MCF 10A (cell line): Measurements from ENCODE around the gene C19orf25. TPM values are rescaled to one million over a fixed set of nuclear protein-coding genes. Genes with fewer than 3 reads are reported as not detected.

Experiments used
- BruUV-seq: library from RNA; stranded (reverse); fragments of 400-500 nt; replicated peaks from 2 replicates; lab custom pipeline; 2021; lab: Mats Ljungman, UMichigan
- CTCF ChIA-PET: fragments of 300-600 bp; sonication (Branson Sonifier 250); formaldehyde crosslinking; extraction: SDS; loops from one replicate; lab custom pipeline; 2021; ENCODE audit warnings: antibody characterized with exemption, inconsistent platforms; lab: Yijun Ruan, JAX
- POLR2A ChIA-PET: fragments of 300-600, 350-650 bp; sonication (Branson Sonifier 250); formaldehyde crosslinking; extraction: SDS; loops from one replicate; lab custom pipeline; 2020; ENCODE audit warnings: antibody characterized with exemption, inconsistent platforms; lab: Yijun Ruan, JAX
- DNase-seq: peaks from one replicate; pipeline ENCODE4 v3.0.0-alpha.2; 2018; ENCODE audit not compliant: unreplicated experiment
- H3K27ac Mint-ChIP-seq: one replicate; pipeline ENCODE4 v1.8.0; 2022; ENCODE audit warnings: mild to moderate bottlenecking, low read depth, mixed read lengths; ENCODE audit not compliant: unreplicated experiment
- H3K27me3 Mint-ChIP-seq: one replicate; pipeline ENCODE4 v1.8.0; 2022; ENCODE audit warnings: mixed read lengths; ENCODE audit not compliant: insufficient read depth, unreplicated experiment
- H3K36me3 Mint-ChIP-seq: one replicate; pipeline ENCODE4 v1.8.0; 2022; ENCODE audit warnings: mild to moderate bottlenecking, moderate library complexity, mixed read lengths; ENCODE audit not compliant: insufficient read depth, unreplicated experiment
- H3K4me1 Mint-ChIP-seq: one replicate; pipeline ENCODE4 v1.8.0; 2022; ENCODE audit warnings: mixed read lengths; ENCODE audit not compliant: insufficient read depth, unreplicated experiment
- H3K4me3 Mint-ChIP-seq: one replicate; pipeline ENCODE4 v1.8.0; 2022; ENCODE audit warnings: mild to moderate bottlenecking, moderate library complexity, mixed read lengths; ENCODE audit not compliant: unreplicated experiment
- H3K9me3 Mint-ChIP-seq: one replicate; pipeline ENCODE4 v1.8.0; 2022; ENCODE audit warnings: mixed read lengths; ENCODE audit not compliant: unreplicated experiment
- intact Hi-C: fragments of 100-400 bp; cut with micrococcal nuclease; formaldehyde crosslinking; loops from 2 replicates; pipeline ENCODE4 v1.14.1; 2022
- total RNA-seq: library from RNA; stranded (reverse); gene quantifications from 2 replicates; pipeline ENCODE4 v1.2.3, GENCODE V29; 2022
- TF ChIP-seq, protein P1 (sequence below): fragments of 200-600 bp; IDR thresholded peaks from one replicate; pipeline ENCODE4 v1.8.0; 2022; ENCODE audit warnings: antibody characterized with exemption, mild to moderate bottlenecking; ENCODE audit not compliant: unreplicated experiment

C19orf25 gene
- total RNA-seq, 1 experiment from 2014 or later = 40.5 TPM

GRCh38 chr19:1466461-1467214, 12.4 kb downstream of the C19orf25 start:
- peaks cover 12% of the 10 kb centered on the region for H3K36me3 Mint-ChIP-seq
- no peak for DNase-seq
- CTCF ChIA-PET = interaction anchor here (0.8 to 1.2 kb wide), 3 partner anchors 8 to 21 kb away, joined by 3 to 4 read pairs (median 3); no protein-coding TSS in a partner anchor
- H3K4me1 Mint-ChIP-seq = no peaks in the 10 kb centered on the region
- H3K27me3 Mint-ChIP-seq = no peaks in the 10 kb centered on the region
- H3K9me3 Mint-ChIP-seq = no peaks in the 10 kb centered on the region
- intact Hi-C loops = no loop called here
- TF ChIP-seq, protein P1, sequence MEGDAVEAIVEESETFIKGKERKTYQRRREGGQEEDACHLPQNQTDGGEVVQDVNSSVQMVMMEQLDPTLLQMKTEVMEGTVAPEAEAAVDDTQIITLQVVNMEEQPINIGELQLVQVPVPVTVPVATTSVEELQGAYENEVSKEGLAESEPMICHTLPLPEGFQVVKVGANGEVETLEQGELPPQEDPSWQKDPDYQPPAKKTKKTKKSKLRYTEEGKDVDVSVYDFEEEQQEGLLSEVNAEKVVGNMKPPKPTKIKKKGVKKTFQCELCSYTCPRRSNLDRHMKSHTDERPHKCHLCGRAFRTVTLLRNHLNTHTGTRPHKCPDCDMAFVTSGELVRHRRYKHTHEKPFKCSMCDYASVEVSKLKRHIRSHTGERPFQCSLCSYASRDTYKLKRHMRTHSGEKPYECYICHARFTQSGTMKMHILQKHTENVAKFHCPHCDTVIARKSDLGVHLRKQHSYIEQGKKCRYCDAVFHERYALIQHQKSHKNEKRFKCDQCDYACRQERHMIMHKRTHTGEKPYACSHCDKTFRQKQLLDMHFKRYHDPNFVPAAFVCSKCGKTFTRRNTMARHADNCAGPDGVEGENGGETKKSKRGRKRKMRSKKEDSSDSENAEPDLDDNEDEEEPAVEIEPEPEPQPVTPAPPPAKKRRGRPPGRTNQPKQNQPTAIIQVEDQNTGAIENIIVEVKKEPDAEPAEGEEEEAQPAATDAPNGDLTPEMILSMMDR = no peak
- BruUV-seq = no TSS peak
- POLR2A ChIA-PET = interaction anchor here (0.6 to 1.2 kb wide), 3 partner anchors 8 to 126 kb away, joined by 3 to 4 read pairs (median 3); partner anchors contain the start of gene MBD3
- no peak overlapping the region for H3K27ac Mint-ChIP-seq
- no peak overlapping the region for H3K4me3 Mint-ChIP-seq

GRCh38 chr19:1466018-1466460, 13.0 kb downstream of the C19orf25 start:
- H3K27me3 Mint-ChIP-seq = no peaks in the 10 kb centered on the region
- H3K4me3 Mint-ChIP-seq = no peak overlapping the region
- H3K4me1 Mint-ChIP-seq = no peaks in the 10 kb centered on the region
- ChIA-PET POLR2A (interaction anchor here (0.6 to 1.2 kb wide), 3 partner anchors 12 to 127 kb away, joined by 3 to 5 read pairs (median 4); partner anchors contain the start of gene MBD3), CTCF (interaction anchor here (0.5 to 1.2 kb wide), 5 partner anchors 8 to 22 kb away, joined by 3 to 4 read pairs (median 3); no protein-coding TSS in a partner anchor)
- no peaks in the 10 kb centered on the region for H3K9me3 Mint-ChIP-seq
- DNase-seq = no peak
- no peak overlapping the region for H3K27ac Mint-ChIP-seq
- H3K36me3 Mint-ChIP-seq = peaks cover 12% of the 10 kb centered on the region
- TF ChIP-seq, protein P1 = no peak
- intact Hi-C loops = no loop called here
- no TSS peak for BruUV-seq

DNA sequence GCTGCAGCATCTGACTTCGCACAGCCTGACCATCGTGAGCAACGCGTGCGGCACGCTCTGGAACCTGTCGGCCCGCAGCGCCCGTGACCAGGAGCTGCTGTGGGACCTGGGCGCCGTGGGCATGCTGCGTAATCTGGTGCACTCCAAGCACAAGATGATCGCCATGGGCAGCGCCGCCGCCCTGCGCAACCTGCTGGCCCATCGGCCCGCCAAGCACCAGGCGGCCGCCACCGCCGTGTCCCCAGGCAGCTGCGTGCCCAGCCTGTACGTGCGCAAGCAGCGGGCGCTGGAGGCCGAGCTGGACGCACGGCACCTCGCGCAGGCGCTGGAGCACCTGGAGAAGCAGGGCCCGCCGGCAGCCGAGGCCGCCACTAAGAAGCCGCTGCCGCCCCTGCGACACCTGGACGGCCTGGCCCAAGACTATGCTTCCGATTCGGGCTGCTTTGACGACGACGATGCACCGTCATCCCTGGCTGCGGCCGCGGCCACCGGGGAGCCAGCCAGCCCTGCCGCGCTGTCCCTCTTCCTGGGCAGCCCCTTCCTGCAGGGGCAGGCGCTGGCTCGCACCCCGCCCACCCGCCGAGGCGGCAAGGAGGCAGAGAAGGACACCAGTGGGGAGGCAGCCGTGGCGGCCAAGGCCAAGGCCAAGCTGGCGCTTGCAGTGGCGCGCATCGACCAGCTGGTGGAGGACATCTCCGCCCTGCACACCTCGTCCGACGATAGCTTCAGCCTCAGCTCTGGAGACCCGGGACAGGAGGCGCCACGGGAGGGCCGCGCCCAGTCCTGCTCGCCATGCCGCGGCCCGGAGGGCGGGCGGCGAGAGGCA, 13.6 kb downstream of the C19orf25 start:
- no TSS peak for BruUV-seq
- intact Hi-C loops = loop anchor here (2.0 kb wide), 1 partner anchor 47 kb away; the partner anchor contains the start of gene ADAMTSL5
- H3K4me3 Mint-ChIP-seq = no peak overlapping the region
- no peaks in the 10 kb centered on the region for H3K4me1 Mint-ChIP-seq
- TF ChIP-seq, protein P1 = peak; percentile 33
- DNase-seq = peak; percentile 55
- peaks cover 12% of the 10 kb centered on the region for H3K36me3 Mint-ChIP-seq
- H3K9me3 Mint-ChIP-seq = no peaks in the 10 kb centered on the region
- ChIA-PET CTCF (interaction anchor here (0.5 to 1.2 kb wide), 4 partner anchors 7 to 21 kb away, joined by 3 to 4 read pairs (median 3); no protein-coding TSS in a partner anchor), POLR2A (interaction anchor here (0.8 to 1.2 kb wide), 2 partner anchors 11 to 26 kb away, joined by 4 to 5 read pairs; no protein-coding TSS in a partner anchor)
- H3K27me3 Mint-ChIP-seq = no peaks in the 10 kb centered on the region
- no peak overlapping the region for H3K27ac Mint-ChIP-seq
